Gastrocnemius medialis (tissue), 4 donors: ENCODE results near the gene ZBTB16.

Experiments
- POLR2A ChIP-seq, 2 donors: fragments of 450-650 bp; IDR thresholded peaks; one replicate each; pipeline ENCODE4 v1.6.1; 2017; ENCODE audit warnings: antibody characterized with exemption in 2 of 2, mild to moderate bottlenecking in 2 of 2, moderate library complexity in 2 of 2
- TF ChIP-seq, protein P1 (sequence below), 5 experiments: fragments of 450-650 bp in 3 of 5; fragments of 200-600 bp in 2 of 5; sonication (generic) in 2 of 5; IDR thresholded peaks in 4 of 5; conservative IDR thresholded peaks in 1 of 5; 1 replicate in 4 of 5; 2 replicates in 1 of 5; pipeline ENCODE4 v1.5.1; 2016 to 2019; ENCODE audit warnings: antibody characterized with exemption in 5 of 5, mild to moderate bottlenecking in 3 of 5, moderate library complexity in 3 of 5

DNA sequence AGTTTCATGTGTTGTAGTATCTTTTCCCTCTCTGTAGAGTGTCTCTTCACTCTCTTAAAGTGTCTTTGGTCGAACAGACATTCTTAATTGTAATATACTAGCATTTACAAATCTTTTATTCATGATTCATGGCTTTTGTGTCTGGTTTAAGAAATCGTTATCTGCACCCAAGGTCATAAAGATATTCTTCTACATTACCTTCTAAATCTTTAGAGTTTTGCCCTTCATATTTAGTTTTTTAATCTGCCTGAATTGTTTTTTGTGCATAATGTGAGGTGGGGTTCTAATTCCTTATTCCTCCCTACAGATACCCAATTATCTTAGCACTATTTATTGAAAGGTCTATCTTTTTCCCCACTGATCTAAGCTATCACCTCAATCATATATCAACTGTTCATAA, 227.6 kb downstream of the ZBTB16 start:
- TF ChIP-seq, protein P1, sequence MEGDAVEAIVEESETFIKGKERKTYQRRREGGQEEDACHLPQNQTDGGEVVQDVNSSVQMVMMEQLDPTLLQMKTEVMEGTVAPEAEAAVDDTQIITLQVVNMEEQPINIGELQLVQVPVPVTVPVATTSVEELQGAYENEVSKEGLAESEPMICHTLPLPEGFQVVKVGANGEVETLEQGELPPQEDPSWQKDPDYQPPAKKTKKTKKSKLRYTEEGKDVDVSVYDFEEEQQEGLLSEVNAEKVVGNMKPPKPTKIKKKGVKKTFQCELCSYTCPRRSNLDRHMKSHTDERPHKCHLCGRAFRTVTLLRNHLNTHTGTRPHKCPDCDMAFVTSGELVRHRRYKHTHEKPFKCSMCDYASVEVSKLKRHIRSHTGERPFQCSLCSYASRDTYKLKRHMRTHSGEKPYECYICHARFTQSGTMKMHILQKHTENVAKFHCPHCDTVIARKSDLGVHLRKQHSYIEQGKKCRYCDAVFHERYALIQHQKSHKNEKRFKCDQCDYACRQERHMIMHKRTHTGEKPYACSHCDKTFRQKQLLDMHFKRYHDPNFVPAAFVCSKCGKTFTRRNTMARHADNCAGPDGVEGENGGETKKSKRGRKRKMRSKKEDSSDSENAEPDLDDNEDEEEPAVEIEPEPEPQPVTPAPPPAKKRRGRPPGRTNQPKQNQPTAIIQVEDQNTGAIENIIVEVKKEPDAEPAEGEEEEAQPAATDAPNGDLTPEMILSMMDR (IDR thresholded peaks at IDR 0.05 in 4 of 5, conservative IDR thresholded peaks at IDR 0.05 in 1 of 5): no peak
- no peak for TF ChIP-seq POLR2A (IDR thresholded peaks at IDR 0.05)
